Ishikawa (cell line): ENCODE measurements around the gene TSC22D3.

Experiments used
- CREB1 ChIP-seq: IDR thresholded peaks from 2 replicates; pipeline ENCODE4 v1.6.1; 2012; ENCODE audit warnings: low read depth
- MAX ChIP-seq: IDR thresholded peaks from 2 replicates; pipeline ENCODE4 v1.6.1; 2012
- RAD21 ChIP-seq: IDR thresholded peaks from 2 replicates; pipeline ENCODE4 v1.6.1; 2012; ENCODE audit warnings: low read depth
- REST ChIP-seq: IDR thresholded peaks from 2 replicates; pipeline ENCODE4 v1.6.1; 2012; ENCODE audit warnings: low read depth, mild to moderate bottlenecking
- TAF1 ChIP-seq: IDR thresholded peaks from 2 replicates; pipeline ENCODE4 v1.6.1; 2012; ENCODE audit warnings: low read depth, mild to moderate bottlenecking
- YY1 ChIP-seq: IDR thresholded peaks from 2 replicates; pipeline ENCODE4 v1.6.1; 2012; ENCODE audit warnings: low read depth

GRCh38 chrX:107734646-107735045, 40.9 kb downstream of the TSC22D3 start:
- no peak for TF ChIP-seq REST
- no peak for TF ChIP-seq MAX
- TF ChIP-seq RAD21, result no peak
- no peak for TF ChIP-seq CREB1
- TF ChIP-seq TAF1, result no peak
- TF ChIP-seq YY1, result no peak
